KOPT-K1 (cell line): ENCODE data around the gene OR52A5.
"Not testable (repeated sequence)": the region's sequence is repeated elsewhere in the genome, so short reads cannot be mapped to it uniquely, and the experiment has no call there.

Experiments used
- H3K27ac ChIP-seq: fragments of 200-600 bp; sonication (generic); 2 replicates; pipeline ENCODE4 v1.5.1; 2016; ENCODE audit warnings: antibody characterized with exemption, mild to moderate bottlenecking, low read depth, low read length; ENCODE audit not compliant: poor library complexity, severe bottlenecking
- H3K36me3 ChIP-seq: fragments of 200-600 bp; sonication (generic); 2 replicates; pipeline ENCODE4 v1.5.1; 2017; ENCODE audit warnings: antibody characterized with exemption, mild to moderate bottlenecking, low read length, moderate library complexity; ENCODE audit not compliant: insufficient read depth
- H3K9me3 ChIP-seq: fragments of 200-600 bp; sonication (generic); 2 replicates; pipeline ENCODE4 v1.5.1; 2017; ENCODE audit warnings: antibody characterized with exemption, low read length, mild to moderate bottlenecking; ENCODE audit not compliant: insufficient read depth, poor library complexity, severe bottlenecking

The OR52A5 gene

DNA sequence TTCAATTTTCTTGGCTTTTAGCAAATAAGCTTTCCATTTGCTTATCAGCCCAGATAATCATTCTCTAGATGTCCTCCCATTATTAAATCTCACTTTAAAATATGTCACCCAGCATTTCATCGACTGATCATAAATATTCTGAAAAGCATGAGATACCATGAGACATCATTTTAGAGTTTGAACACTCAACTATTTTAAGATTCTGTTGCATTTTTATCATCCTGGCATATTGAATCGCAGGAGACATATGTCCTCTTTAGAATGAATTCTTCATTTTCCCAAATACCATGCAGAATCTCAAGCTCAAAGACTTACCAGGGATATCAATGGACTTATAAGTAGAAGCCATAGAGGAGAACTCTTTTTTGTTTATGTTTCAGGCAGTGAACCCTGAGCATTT lies at the start of gene OR52A5:
Gene OR52A5, minus strand, starts transcription at position 361 of the 400 bp plus-strand sequence. CDS start 5,714 bp downstream, outside the sequence.
- Histone ChIP-seq H3K36me3 (no peaks in the 10 kb centered on the region), H3K9me3 (no peaks in the 10 kb centered on the region), H3K27ac (no peak within 1 kb of the TSS)

DNA sequence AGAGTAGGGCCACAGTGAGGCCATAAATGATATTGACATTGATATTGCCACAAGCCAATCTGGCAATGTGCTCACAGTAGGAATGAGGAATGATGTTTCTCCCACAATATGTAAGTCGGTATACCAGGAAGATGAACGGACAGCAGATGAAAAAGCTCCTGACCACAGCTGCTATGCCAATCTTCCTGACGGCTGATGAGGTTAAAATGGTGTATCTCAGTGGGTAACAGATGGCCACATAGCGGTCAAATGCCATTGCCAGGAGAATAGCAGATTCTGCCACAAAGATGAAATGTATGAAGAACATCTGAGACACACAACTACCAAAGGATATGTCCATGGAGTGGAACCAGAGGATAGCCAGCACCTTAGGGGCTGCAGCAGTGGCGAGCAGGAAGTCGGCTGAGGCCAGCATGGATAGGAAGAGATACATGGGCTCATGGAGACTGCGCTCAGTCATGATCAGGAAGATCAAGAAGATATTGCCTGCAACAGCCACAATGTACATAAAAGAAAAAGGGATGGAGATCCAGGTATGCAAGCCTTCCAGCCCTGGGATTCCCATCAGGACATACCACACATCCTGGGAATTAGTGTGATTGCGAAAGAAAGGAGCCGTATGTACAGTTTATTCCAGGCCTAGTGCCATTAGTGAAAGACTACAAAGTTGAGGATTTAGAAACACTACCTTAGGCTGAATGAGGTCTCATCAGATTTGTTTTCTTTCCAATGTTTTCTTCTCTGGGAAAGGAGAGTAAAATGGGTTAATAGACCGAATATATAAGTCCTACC lies 40.1 kb upstream of the OR52A5 start:
- H3K27ac ChIP-seq, result no peak overlapping the region
- H3K9me3 ChIP-seq, result no peaks in the 10 kb centered on the region
- no peaks in the 10 kb centered on the region for H3K36me3 ChIP-seq

DNA sequence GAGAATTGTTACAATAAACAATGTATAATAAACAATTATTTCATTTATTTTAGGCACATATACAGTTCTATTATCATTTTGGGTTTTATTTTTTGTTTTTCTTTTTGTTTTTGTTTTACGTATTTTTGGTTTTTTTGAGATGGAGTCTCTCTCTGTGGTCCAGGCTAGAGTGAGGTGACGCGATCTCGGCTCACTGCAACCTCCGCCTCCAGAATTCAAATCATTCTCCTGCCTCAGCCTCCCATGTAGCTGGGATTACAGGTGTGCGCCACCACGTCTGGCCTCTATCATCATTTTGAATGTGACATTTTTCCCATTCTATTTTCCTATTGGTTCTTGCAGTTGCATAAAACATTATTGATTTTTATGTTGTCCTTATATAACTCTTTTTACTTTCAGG lies 36.8 kb upstream of the OR52A5 start:
- Histone ChIP-seq H3K36me3 (no peaks in the 10 kb centered on the region), H3K27ac (no peak overlapping the region), H3K9me3 (no peaks in the 10 kb centered on the region)

DNA sequence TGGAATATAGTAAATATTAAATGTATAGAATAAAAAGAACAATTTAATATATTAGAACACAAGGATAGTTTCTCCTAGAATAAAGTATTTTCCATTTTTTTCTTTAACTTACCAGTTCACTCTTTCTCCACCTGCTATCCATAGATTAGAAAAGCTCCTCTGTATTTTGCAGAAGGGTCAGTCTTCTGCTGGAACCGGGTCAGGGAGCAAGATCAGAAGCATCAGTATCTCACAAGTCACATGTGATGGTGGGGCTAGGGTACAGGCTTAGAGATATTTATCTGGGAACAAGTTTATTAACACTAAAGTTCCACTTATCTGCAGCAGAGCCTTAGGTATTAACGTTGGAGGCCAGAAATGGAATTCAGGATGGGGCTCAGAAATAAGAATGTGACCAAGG lies 33.7 kb upstream of the OR52A5 start:
- Histone ChIP-seq H3K27ac (no peak overlapping the region), H3K36me3 (no peaks in the 10 kb centered on the region), H3K9me3 (no peaks in the 10 kb centered on the region)

DNA sequence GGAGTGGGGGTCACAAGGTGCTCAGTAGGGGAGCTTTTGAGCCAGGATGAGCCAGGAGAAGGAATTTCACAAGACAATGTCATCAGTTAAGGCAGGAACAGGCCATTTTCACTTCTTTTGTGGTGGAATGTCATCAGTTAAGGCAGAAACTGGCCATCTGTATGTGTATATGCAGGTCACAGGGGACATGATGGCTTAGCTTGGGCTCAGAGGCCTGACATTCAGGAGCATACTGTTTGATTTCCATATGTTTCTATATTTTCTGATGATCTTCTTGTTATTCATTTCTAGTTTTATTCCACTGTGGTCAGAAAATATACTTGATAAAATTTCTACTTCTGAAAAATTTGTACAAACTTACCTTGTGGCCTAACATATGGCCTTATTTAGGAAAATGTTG lies 27.7 kb upstream of the OR52A5 start:
- not testable (repeated sequence) for H3K27ac ChIP-seq, H3K36me3 ChIP-seq, H3K9me3 ChIP-seq

DNA sequence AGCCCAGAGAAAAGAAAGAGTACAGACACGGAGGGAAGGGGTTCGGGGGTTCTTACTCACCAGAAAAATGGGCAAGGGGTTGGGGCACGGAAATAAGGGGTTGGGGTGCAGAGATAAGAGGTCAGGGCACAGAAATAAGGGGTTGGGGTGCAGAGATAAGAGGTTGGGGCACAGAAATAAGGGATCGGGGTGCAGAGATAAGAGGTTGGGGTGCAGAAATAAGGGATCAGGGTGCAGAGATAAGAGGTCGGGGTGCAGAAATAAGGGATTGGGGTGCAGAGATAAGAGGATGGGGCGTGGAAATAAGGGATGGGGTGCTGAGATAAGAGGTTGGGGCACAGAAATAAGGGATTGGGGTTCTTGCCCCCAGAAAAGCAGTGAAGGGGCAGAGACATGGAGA lies 26.7 kb upstream of the OR52A5 start:
- H3K27ac ChIP-seq, H3K36me3 ChIP-seq, H3K9me3 ChIP-seq: not testable (repeated sequence)

DNA sequence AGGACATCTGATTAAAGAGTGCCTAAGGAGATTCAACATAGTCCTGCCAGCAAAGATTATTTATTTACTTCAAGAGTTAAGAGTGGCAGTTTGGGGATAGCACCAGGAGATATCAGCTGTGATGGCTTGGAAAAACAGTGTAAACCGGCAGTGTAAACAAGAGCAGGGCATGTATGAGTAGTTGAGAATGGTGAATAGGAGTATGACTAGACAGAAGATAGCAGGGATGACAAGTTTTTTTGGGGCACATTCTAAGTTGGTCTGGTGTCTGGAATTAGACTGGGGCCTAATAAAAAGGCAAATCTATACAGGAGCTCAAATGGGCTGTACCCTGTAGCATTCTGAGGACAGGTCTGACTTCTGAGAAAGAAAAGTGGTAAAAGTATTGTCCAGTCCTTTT lies 22.9 kb upstream of the OR52A5 start:
- H3K36me3 ChIP-seq, H3K27ac ChIP-seq, H3K9me3 ChIP-seq: not testable (repeated sequence)

DNA sequence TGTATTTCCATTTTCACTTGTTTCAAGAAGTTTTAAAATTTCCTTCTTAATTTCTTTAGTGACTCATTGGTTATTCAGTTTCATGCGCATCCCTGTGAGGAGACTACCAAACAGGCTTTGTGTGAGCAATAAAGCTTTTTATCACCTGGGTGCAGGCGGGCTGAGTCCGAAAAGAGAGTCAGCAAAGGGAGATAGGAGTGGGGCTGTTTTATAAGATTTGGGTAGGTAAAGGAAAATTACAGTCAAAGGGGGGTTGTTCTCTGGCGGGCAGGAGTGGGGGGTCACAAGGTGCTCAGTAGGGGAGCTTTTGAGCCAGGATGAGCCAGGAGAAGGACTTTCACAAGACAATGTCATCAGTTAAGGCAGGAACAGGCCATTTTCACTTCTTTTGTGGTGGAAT lies 22.1 kb upstream of the OR52A5 start:
- H3K36me3 ChIP-seq, H3K9me3 ChIP-seq, H3K27ac ChIP-seq: not testable (repeated sequence)

DNA sequence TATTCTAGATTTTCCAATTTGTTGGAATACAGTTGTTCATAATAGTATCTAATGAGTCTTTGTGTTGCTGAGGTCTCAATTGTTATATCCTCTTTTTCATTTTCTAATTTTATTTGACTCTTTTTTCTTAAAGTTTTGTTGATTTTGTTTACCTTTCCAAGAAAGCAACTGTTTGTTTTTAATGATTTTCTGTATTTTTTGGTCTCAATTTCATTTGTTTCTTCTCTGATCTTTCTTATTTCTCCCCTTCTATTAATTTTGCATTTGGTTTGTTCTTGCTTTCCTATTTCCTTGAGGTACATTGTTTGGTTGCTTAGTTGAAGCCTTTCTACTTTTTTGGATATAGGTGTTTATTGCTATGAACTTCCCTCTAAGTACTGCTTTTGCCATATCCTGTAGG lies 21.6 kb upstream of the OR52A5 start:
- Histone ChIP-seq H3K9me3 (no peaks in the 10 kb centered on the region), H3K36me3 (no peaks in the 10 kb centered on the region), H3K27ac (no peak overlapping the region)

DNA sequence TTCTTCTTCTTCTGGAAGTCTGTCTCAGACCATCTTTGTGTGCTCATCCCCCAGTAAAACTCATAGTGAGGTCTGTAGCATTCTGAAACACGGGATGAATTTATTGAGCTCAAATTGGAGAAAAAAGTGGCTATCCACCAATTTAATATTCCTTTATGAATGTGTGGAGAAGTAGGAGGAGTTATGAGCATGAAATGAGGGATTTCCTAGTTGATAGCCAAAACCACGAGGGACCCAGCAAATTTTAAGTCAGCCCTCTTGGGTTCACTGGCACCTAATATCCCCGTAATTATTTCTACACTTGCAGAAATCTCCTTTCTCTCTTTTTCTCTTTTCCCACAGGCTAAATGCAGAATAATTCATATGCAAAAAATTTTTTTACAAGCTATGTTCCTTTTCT lies 16.5 kb upstream of the OR52A5 start, which contains the start of gene OR52A1:
Gene OR52A1, minus strand, starts transcription at position 101 of the 400 bp plus-strand sequence. CDS start 2,388 bp downstream, outside the sequence.
- H3K9me3 ChIP-seq, result no peaks in the 10 kb centered on the region
- no peaks in the 10 kb centered on the region for H3K36me3 ChIP-seq
- H3K27ac ChIP-seq, result no peak within 1 kb of the TSS

DNA sequence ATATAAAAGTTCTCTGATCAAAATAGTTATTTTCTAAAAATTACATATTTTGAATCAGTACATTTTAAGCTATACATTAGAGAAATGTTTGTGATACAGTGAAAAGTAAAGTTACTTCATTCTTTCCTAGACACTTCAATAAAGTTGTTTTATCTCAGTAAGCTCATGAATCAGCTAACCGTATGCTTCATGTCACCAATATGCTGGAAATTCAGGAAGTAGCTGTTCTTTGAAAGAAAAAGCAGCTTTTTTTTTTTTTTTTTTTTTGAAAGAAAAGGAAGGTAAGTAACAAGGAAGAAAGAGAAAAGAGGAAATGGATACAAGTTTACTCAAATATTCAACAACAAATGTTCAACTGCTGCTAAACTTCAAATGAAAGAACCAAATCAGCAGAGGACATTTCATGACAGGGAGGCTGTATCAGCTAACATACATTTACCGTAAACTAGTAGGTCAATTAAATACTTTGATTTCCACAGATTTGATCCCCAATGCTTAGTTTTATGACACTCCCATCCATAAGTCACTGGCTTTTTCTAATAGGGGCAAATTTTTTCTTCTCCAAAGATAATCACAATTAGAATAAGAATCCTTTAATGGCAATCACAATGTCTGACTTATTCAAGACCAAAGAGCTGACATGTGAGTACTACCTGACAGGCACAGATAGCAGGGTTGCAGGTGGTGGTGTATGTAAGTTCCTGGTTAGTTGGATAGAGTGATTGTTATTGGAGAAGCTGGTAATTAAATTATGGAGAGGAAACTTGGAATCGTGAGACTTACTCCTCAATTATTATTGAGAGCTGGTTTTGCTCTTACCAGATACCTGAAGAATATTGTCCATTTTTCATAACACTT lies 15.6 kb upstream of the OR52A5 start:
- no peak overlapping the region for H3K27ac ChIP-seq
- H3K9me3 ChIP-seq, result no peaks in the 10 kb centered on the region
- no peaks in the 10 kb centered on the region for H3K36me3 ChIP-seq

DNA sequence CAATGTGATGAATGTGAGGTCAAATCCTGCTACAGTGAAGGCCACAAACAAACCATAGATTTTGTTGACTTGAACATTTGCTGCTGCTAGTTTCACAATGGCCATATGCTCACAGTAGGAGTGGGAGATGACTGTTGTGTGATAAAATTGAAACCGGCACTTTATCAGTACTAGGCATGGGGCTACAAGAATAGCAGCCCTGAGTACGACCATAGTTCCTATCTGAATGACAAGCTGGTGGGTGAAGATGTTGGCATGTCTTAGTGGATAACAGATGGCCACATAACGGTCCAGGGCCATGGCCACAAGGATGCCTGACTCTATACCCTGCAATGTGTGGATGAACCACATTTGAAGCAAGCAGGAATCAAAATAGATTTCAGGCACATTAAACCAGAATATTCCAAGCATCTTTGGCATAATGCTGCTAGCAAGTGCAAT lies 13.6 kb upstream of the OR52A5 start:
- no peak overlapping the region for H3K27ac ChIP-seq
- H3K9me3 ChIP-seq, result no peaks in the 10 kb centered on the region
- no peaks in the 10 kb centered on the region for H3K36me3 ChIP-seq

DNA sequence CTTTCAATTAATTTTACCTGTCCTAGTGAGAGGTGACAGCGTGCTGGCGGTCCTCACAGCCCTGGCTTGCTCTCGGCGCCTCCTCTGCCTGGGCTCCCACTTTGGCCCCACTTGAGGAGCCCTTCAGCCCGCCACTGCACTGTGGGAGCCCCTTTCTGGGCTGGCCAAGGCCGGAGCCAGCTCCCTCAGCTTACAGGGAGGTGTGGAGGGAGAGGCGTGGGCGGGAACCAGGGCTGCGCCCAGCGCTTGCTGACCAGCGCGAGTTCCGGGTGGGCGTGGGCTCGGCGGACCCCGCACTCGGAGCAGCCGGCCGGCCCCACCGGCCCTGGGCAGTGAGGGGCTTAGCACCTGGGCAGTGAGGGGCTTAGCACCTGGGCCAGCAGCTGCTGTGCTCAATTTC lies 6.0 kb upstream of the OR52A5 start:
- H3K36me3 ChIP-seq, H3K9me3 ChIP-seq, H3K27ac ChIP-seq: not testable (repeated sequence)

DNA sequence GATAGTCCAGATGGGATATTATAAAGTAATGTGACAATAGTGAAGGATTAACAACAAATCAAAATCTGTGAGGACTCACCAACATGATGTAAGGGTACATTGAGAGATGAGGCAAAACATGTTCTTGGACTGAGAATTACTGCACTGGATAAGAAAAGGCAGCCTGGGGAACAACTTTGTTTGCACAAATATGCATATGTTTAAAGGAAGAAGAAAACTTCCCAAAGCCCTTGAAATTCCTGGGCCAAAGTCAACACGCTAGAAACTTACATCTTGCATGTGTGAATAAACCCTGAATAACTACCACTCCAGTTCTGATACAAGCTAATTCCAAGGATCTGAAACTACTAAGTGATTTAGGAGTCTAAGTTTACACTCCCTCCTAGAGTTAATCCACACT lies 1.1 kb downstream of the OR52A5 start:
- H3K27ac ChIP-seq, result no peak overlapping the region
- H3K36me3 ChIP-seq, result no peaks in the 10 kb centered on the region
- no peaks in the 10 kb centered on the region for H3K9me3 ChIP-seq

DNA sequence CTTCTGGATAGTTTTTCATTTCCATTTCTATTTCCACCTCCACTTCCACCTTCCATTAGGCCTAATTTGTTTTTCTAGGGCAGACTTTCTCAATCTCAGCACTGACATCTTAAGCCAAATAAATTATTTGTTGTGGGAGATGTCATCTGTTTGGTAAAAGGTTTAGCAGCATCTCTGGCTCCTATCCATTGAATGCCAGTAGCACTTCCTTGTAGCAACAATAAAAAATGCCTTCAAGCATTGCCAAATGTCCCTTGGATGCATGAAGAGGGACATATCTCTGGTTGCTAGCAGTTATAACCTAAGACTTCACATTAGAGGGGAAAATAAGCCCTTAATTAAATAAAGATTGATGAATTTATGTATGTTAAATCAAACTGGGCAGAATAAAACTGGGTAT lies 1.9 kb downstream of the OR52A5 start:
- Histone ChIP-seq H3K27ac (no peak overlapping the region), H3K36me3 (no peaks in the 10 kb centered on the region), H3K9me3 (no peaks in the 10 kb centered on the region)
